Stromal cell of bone marrow (primary cell): Measurements from ENCODE around the gene WDFY2.
"Not testable (repeated sequence)": the region's sequence is repeated elsewhere in the genome, so short reads cannot be mapped to it uniquely, and the experiment has no call there.

Source experiments
- DNase-seq: peaks from one replicate; pipeline ENCODE4 v3.0.0-alpha.2; 2012; ENCODE audit warnings: low read depth

WDFY2 gene

DNA sequence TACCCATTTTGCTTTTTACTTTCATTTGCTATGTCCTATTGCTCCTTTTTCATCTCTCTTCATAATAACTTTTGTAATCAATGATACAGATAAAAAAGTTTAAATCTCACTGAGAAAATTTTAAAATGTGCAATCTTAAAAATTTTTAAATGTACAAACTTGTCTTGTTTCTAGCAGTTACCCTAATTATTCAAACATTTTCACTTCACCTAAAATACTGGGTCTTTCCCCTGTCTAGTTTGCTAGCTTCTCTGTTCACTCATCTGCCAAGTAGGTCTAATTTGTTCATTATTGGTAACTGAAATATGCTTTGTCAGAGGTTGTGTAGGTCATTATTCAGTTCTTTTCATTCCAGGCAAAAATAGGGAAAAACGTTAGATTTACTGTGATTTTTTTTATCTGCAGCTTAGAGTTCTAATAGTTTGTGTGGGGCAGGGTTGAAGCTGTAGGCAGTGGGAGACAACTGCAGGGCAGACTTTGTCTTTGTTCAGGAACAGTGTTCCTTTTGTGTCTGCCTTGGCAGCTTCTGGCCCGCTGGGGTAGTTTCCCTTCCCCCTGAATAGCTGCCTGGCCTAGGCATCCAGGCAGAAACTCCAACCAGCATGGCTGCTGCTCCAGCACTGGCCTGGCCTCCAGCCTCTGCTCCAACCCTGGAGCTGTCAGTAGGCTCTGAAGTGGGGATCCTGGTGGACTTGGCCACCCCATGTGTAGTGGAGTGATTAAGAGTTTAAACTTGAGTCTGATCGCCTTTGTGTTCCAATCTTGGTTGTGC, 48.5 kb downstream of the WDFY2 start:
- no peak for DNase-seq

DNA sequence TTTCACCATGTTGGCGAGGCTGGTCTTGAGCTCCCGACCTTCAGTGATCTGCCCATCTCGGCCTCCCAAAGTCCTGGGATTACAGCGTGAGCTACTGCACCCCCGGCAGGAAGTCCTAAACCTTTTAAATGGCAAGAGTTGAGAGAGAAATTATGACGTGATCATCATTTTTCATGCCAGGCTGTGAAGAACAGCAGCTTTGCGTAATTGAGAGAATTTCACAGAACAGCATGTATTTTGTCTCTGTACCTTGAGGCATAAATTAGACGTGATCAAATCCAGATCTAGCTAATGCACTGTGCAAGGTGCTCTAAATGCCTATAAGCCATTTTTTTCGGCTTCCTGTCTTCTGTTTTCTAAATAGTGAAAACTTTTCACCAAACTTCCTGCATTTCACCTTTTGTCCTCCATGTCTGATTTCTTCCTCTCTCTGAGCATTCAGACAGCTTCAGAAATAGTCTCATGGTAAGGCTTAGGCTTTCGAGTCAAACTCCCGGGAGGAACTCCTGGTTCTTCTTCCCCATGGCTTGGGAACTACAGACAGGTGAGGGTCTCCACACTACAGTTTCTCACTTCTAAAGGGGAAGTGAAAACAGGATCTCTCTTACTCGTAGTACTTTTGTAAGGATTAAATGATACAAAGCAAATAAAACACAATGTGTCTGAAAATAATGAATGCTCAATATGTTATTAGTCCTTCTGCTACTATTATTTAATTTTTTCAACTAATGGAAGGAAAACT, 51.0 kb downstream of the WDFY2 start:
- no peak for DNase-seq

DNA sequence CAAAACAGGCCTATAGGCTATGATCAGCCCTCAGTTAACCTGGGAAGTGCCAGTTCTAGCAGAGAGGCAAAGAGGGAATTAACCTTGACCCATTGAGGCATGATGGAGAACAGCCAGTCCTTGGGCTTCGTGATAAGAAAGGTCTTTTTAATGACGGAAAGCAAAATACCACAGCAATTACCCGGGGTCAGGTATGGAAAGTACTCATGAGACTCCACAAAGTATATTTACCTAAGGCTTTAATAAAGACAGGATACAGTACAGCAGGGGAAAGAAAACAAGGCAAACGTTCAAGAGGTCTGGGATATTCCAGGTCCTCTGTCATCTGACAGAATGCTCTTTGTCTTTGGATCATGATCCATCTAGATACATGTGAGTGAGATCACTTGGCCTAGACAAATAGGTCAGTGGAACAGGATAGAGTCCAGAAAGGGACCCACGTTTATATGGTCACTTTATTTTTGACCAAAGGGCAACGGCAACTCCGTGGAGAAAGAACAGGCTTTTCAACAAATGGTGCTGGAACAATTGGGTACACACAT, 52.2 kb downstream of the WDFY2 start:
- no peak for DNase-seq

DNA sequence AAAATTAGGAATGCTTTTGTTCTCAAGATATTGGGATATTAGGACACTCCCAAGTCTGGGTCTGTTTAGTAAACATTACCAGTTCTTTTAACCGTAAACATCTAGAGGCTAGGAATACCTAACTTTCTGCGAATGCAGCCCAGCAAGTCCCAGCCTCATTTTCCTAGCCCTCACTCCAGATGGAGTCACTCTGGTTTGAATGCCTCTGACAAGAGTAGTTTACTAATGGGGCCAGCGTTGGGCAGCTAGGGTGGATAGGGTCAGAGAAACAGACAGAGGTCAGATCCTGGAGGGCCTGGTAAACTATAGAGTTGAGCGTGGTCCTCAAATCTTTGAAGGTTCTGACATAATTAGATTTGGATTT, 53.6 kb downstream of the WDFY2 start:
- no peak for DNase-seq

DNA sequence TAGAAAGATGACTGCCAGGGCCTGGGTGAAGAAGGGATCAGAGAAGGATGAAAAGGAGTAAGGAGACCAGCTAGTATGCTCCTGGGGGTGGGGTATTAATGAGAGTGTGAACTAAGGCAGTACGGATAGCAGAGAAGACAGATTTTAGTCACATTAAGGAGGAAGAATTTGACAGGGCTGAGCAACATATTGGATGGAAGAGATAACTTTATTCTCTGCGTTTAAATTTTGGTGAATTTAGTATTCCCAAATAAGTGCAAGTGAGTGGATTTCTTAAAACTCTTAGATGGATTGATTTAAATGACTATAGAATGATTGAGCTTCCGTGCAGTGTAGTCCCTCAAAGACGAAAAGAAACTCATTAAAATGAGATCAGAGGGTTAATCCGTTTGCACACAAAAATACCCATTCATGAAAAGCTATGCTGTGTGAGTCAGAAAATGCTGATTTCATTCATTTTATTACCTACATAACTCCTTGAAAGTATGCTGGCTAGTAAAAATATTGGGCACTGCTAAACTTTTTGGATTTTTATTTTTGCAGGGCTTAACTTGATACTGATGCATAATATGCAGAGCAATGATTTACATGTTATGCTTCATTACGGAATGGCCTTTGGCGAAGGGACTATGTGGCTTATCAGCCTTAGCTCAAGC, 54.1 kb downstream of the WDFY2 start:
- DNase-seq: no peak

DNA sequence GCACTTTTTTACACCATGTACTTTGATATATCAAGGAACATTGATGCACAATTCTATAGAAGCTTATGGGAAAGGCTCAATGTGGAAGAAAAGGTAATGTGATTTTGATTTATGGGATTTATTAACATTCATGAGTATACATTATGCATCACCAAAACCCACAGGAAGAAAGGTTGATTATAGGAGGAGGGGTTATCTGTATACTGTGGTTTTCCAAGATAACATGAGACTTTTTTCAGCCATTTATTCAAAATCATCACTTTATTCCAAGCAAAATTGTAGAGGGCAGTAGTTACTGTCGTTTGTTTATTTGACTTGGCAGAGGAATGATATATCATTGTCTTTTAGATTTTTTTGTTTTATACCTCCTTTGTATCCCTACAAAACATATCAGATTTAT, 54.9 kb downstream of the WDFY2 start:
- no peak for DNase-seq

DNA sequence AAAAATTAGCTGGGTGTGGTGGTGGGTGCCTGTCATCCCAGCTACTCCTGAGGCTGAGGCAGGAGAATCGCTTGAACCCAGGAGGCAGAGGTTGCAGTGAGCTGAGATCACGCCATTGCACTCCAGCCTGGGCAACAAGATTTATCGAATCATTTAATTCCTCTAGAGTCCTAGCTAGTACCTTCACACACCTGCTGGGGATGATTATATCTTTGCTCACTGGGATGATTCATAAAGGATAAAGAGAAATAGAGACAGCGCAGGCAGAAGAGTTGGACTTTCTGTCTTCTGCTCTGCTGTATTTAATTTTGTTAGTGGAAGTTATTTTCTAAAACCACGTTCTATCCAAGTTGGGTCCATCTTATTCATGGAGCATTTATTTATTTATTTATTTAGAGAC, 56.4 kb downstream of the WDFY2 start:
- not testable (repeated sequence) for DNase-seq

DNA sequence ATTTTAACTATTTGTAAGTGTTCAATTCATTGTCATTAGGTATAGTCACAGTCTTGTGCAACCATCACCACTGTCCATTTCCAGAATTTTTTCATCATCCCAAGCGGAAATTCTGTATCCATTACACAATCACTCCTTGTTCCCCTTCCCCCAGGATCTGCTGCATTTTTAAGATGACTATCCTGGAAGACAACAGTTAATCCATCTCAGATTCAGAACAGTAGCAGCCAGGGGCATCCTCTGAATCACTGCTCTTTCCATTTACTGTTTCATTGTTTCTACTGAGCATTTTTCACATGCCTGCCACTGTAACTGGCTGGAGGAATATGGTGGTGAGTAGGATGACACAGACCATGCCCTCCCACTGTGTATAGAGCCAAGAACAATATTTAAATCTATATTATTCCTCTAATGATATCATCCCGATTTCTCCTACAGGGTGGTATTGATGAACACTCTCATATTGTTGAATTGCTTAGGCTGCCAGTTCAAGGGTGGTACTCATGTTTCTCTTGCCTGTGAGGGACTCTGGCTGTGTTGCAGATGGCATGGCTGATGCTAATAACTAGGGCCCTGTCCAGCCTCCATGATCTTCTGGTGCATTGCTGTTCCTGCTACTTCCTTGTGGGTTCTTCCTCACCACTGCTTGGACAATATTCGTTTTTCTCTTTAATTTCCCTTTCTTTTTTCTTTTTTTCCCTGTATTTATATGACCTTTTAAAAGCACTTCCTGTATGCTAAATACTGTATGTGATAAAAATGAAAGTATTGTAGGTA, 59.0 kb downstream of the WDFY2 start:
- DNase-seq: peak; percentile 86

DNA sequence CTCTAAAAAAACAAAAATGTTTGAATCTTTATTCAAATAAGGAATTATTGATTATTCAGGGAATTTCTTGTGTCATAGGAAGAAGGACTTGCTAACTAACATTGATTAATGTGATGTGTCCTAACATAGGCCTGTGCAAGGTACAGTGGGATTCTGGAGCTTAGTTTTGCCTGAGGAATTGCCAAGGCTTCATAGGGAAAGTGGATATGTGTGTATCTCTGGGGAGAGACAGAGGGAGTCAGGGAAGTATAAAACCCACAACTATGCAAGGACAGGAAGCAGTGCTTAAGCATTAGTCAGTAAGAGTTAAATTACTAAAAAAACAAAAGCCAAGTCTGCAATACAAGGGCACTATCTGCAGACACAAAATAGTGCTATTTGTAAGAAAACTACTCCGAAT, 59.6 kb downstream of the WDFY2 start:
- peak; percentile 87 for DNase-seq

DNA sequence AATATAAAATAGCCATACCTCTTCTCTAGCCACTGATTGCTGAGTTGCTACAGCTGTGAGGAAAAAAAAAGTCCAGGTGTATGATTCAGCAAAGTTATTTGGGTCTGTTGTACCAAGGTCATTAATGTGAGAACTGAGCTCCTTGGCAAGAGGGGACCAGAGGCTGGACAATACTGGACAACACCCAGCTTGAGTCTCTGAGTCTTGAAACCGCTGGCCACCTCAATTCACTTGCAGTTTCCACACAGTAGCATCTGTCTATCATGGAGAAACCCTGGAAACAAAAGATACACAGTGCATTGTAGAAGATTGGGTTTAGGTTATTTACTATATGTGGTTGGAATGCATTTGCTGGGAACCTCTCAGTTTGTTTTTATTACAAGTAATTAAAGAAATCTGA, 60.4 kb downstream of the WDFY2 start:
- DNase-seq: no peak

DNA sequence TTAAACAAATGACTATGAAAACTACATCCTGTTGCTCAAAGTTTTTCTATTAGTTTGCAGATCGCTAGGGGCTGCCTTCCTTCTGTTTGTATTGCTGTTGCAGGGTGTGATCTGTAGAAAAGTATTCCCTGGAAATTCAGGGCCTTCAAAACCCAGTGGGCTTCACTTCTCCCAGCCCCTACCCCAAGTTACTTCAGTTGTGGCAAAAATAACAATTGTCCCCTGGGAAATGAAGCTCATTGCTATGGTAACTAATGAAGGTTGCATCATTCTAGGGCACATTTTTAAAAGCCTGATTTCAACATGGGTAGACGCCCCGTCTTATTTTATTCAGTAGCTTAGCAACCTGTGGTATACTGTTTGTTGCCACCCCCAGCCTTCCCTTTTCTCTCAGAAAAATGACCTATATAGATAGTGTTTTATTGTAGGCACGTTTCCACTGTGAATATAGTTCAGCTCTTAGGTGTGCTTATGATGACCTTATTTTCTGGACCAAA, 60.9 kb downstream of the WDFY2 start:
- peak; percentile 78 for DNase-seq

DNA sequence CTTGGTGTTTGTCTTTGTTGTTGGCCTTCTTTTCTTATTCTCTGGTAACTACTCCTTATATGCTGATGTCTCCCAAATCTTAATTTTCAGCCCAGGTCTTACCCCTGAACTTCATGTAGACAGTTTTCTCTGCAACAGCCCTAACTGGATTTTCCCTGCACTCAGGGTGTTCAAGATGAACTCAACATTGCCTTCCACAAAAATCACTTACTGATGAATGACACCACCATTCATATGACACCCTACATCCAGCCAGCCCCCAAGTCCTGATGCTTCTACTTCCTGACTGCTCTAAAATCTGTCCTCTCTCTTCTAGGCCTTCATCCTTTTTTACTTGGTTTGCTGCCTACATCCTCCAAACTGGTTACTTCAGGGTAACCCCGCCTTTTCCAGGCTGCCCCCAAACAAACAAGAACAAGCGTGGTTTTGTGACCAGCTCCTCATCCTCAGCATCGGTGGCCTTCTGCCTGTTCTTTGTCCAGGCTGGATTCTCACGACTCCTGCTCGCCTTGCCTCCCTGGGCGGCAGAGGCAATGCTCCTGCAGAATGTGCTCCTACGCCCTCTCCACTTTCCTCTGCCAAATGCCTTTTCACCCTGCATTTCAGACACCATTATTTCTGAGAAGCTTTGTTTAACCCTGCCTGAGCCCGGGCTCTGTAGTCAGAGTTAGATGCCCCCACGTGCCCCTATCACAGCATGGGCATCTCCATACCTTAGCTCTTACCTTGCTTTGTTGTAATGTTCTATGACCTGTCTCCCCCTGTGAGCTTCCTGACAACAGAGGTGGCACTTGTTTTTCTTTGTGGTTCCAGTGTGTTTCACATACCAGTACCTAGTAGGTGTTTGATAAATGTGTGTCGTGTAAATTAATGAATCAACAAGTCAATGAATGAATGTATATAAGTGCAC, 61.8 kb downstream of the WDFY2 start:
- DNase-seq: no peak

DNA sequence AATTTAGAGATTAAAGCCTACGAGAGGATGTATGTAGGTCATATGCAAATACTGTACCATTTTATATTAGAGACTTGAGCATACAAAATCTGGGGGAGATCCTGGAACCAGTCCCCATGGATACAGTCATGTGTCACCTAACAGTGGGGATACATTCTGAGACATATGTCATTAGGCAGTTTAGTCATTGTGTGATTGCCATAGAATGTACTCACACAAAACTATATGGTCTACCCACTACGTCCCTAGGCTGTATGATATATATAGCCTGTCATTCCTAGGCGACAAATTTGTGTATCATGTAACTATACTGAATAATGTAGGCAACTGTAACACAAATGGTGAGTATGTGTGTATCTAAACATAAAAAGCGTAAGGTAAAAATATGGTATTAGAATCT, 62.8 kb downstream of the WDFY2 start:
- no peak for DNase-seq

DNA sequence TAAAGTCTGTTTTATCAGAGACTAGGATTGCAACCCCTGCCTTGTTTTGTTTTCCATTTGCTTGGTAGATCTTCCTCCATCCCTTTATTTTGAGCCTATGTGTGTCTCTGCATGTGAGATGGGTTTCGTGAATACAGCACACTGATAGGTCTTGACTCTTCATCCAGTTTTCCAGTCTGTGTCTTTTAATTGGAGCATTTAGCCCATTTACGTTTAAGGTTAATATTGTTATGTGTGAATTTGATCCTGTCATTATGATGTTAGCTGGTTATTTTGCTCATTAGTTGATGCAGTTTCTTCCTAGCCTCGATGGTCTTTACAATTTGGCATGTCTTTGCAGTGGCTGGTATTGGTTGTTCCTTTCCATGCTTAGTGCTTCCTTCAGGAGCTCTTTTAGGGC, 67.9 kb downstream of the WDFY2 start:
- not testable (repeated sequence) for DNase-seq

DNA sequence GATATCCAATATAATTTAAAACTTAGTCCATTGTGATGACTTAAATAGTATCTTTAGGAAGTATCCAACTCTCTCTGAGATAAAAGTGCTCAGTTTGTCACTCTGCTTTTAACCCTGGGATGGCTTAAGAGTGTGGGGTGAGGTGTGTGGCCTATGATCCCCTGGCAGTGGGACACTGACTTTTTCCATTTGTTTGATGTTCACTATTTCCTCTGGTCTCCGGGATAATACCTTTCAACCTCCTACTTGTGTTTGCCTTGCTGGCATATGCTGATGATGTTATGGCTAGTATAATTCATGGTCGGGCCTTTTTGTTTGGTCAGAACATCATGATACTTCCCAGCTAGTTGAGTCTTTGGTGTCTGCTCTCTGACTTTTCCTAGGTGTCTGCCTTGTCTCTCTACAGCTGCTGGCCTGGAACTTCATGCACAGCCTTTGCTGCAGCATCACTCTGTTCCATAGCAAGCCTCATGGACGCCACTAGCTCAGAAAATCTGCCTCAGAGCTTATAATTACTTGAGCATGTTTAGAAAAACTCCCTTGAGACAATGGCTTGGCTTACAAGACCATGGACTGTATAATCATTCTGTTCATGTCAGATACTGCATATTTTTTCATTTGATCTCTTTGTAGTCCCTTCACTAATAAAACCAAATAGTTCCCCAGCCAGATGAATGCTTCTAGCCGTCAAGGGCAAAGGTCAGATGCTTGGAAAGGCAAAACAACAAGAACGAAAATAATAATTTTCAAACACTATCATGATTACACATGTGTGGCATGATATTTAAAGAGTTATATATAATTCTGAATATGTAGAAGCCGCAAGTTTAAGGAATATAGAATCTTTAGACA, 75.2 kb downstream of the WDFY2 start:
- peak; percentile 60 for DNase-seq

DNA sequence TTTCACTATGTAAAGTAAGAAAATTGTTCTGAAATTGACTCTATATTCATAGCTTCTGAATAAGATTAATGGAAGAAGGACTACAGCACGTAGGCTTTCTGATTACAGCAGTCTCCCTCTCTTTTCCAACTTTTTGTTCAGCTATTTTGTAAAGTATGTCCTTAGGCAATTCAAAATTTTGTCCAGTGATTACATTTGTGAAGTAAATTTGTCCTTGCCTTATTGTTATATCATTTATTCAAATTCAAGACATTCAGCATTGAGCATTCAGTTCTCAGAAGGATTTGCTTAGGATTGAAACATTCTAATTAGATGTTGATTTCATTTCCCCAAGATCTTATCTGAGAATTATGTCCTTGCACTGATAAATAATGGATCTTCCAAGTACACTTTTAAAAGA, 76.6 kb downstream of the WDFY2 start:
- no peak for DNase-seq

DNA sequence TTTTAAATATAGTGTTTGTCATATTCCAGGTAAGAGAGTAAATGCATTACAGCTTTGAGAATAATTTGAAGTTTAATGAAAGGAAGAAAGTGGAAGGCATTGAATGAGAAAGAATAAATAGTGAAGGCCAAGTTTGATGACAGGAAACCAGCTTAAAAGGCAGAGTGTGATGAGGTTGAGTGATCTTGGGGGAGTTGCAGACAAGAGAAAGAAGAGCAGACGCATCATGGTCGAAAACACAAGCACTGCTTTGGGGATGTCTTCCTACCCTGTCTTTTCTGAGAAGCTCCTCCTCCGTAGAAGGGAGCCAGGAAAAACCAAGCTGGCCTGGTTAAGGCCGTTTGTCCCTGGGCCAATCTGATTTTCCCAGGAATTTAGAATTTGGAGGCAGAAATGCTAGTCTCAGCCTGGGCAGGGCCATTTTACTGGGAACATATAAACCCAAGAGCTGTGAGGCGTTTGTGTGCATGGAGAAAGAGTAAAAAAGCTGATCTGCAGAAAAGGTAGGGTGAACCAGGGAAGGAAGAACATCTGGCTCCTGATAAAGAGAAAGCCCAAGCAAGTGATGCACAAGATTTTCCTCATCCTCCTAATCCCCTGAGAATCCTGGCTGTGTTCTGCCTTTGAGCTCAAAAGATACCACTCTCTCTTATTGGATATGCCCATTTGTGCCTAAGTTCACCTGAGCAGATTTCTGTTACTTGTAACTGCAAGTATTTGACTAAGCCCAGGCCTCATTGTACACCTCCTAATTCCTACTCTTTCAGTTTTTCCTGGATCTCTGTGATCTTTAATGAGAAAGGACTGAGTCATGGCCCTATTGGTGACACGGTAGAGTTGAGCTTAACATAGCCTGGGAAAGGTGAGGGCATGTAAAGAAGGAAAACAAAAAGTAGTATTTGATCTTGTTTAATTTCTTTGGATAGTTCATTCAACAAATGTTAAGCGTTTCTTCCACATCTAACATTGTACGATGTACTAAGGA, 80.0 kb downstream of the WDFY2 start:
- no peak for DNase-seq

DNA sequence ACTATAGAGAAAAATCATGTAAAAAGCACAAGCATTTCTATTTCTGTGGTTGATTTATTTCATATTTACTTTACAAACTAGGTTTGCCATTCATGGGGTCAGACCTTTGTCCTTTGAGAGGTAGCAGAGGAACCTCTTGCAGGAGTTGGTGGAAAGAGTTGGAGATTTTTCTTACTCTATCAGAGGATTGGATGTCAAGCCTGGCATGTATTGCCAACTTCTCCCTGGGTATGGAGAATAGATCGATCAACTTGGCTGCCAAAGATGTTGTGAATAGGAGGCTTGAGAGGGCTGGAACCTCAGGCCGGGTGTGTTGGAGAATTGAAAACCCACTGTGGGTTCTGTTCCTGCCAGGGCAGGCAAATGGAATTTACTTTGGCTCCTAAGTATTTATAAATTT, 81.2 kb downstream of the WDFY2 start:
- no peak for DNase-seq

DNA sequence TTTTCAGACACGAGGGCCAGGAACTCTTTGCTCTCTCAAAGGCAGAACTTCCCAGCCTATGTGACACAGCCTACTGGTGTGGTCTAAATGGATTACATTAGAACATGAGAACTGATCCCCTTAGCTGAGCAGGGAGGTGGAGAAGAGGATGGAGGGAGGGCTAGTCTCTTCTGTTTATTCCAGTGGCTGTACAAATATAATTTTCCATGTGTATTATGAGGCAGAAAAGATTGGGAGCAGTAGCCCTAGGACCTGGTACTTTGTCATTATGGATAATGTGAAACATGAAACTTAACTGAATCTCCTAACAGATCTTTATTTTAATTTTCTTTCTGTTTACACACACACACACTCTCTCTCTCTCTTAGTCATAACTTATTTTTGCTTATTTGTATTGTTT, 82.1 kb downstream of the WDFY2 start:
- DNase-seq: no peak
